Testis (tissue), 2 donors: Measurements from ENCODE around the gene ST3GAL2.

ENCODE experiments used
- POLR2A ChIP-seq: fragments of 450-650 bp; IDR thresholded peaks from one replicate; pipeline ENCODE4 v1.6.1; 2017; ENCODE audit warnings: antibody characterized with exemption, mild to moderate bottlenecking, moderate library complexity
- TF ChIP-seq, protein P1 (sequence below), 3 experiments: fragments of 450-650 bp in 2 of 3; fragments of 200-600 bp in 1 of 3; sonication (generic) in 1 of 3; IDR thresholded peaks; one replicate each; pipeline ENCODE4 v1.5.1; 2016 to 2019; ENCODE audit warnings: antibody characterized with exemption in 3 of 3, mild to moderate bottlenecking in 2 of 3, moderate library complexity in 1 of 3

DNA sequence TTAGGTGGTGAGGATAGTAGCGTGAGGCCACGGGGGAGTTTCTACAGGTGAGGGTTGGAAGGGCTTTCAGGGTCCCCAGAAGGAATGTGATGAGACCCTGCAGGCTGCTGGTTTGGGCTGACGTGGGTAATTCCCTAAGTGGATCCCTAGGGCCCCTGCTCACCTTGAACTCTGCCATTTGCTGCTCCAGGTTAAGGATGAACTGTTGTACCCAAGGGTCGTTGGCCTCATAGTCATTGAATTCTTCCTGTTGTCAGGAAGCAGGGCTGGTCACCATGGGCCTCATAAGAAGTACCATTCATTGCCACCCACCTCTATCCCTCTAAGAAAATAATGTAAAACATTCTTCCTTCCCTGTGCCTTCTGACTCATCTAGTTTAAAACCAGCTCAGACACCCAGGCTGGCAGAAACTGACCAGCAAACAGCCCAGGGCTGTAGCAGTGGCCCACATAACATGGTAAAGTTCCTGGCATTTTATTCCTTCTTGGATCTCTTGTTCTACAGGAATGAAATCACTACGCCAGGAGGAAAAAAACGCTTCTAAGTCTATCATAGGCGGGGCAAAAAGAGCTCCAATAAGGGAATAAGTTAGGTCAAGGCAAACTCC is 43.1 kb upstream of the ST3GAL2 start:
- TF ChIP-seq, protein P1, sequence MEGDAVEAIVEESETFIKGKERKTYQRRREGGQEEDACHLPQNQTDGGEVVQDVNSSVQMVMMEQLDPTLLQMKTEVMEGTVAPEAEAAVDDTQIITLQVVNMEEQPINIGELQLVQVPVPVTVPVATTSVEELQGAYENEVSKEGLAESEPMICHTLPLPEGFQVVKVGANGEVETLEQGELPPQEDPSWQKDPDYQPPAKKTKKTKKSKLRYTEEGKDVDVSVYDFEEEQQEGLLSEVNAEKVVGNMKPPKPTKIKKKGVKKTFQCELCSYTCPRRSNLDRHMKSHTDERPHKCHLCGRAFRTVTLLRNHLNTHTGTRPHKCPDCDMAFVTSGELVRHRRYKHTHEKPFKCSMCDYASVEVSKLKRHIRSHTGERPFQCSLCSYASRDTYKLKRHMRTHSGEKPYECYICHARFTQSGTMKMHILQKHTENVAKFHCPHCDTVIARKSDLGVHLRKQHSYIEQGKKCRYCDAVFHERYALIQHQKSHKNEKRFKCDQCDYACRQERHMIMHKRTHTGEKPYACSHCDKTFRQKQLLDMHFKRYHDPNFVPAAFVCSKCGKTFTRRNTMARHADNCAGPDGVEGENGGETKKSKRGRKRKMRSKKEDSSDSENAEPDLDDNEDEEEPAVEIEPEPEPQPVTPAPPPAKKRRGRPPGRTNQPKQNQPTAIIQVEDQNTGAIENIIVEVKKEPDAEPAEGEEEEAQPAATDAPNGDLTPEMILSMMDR (IDR thresholded peaks at IDR 0.05) = no peak
- no peak for TF ChIP-seq POLR2A
